SK-N-MC (cell line): ENCODE results near the gene AHCYL1.
"Not testable (repeated sequence)": the region's sequence is repeated elsewhere in the genome, so short reads cannot be mapped to it uniquely, and the experiment has no call there.

Experiments
- DNase-seq: peaks from one replicate; pipeline ENCODE4 v3.0.0-alpha.2; 2011; ENCODE audit warnings: low read depth, low spot score
- H3K27ac ChIP-seq: fragments of 200-600 bp; sonication (generic); 2 replicates; pipeline ENCODE4 v1.5.1; 2016; ENCODE audit warnings: mixed run types
- H3K36me3 ChIP-seq: fragments of 200-600 bp; sonication (generic); 2 replicates; pipeline ENCODE4 v1.6.1; 2017; ENCODE audit warnings: antibody characterized with exemption, low read length, mixed read lengths; ENCODE audit not compliant: insufficient read depth
- H3K4me3 ChIP-seq: fragments of 200-600 bp; sonication (generic); 2 replicates; pipeline ENCODE4 v1.5.1; 2016
- H3K9ac ChIP-seq: fragments of 200-600 bp; sonication (generic); 2 replicates; pipeline ENCODE4 v1.8.0; 2017; ENCODE audit warnings: mixed run types, mixed read lengths; ENCODE audit not compliant: insufficient read length
- H3K9me3 ChIP-seq: fragments of 200-600 bp; sonication (generic); 2 replicates; pipeline ENCODE4 v1.6.1; 2017; ENCODE audit warnings: low read depth, mild to moderate bottlenecking, antibody characterized with exemption, low read length, moderate library complexity, mixed read lengths
- EZH2 ChIP-seq: fragments of 200-600 bp; sonication (generic); IDR thresholded peaks from one replicate; pipeline ENCODE4 v1.6.1; 2017; ENCODE audit warnings: antibody characterized with exemption
- FOXP2 ChIP-seq: optimal IDR thresholded peaks from 2 replicates; pipeline ENCODE3; 2011; ENCODE audit warnings: mild to moderate bottlenecking, moderate library complexity; ENCODE audit not compliant: insufficient read depth; ENCODE audit errors: extremely low read length, control extremely low read depth
- POLR2AphosphoS5 ChIP-seq: IDR thresholded peaks from 2 replicates; pipeline ENCODE4 v1.6.1; 2012; ENCODE audit warnings: mild to moderate bottlenecking, low read depth, low read length, borderline replicate concordance

AHCYL1 gene

GRCh38 chr1:109950038-109950437, 34.5 kb upstream of the AHCYL1 start:
- Histone ChIP-seq H3K36me3 (no peaks in the 10 kb centered on the region), H3K4me3 (no peak overlapping the region), H3K27ac (no peak overlapping the region), H3K9me3 (no peaks in the 10 kb centered on the region), H3K9ac (no peak overlapping the region)
- DNase-seq, result no peak
- TF ChIP-seq FOXP2 (no peak), POLR2AphosphoS5 (no peak), EZH2 (no peak)

- no peak for DNase-seq
- H3K9me3 ChIP-seq, result no peaks in the 10 kb centered on the region
- peak overlapping the region; percentile 58; the same call in 1 of the 2 replicates for H3K27ac ChIP-seq
- TF ChIP-seq POLR2AphosphoS5, result no peak
- TF ChIP-seq FOXP2, result no peak
- TF ChIP-seq EZH2, result no peak
- no peaks in the 10 kb centered on the region for H3K36me3 ChIP-seq
- H3K4me3 ChIP-seq, result no peak overlapping the region
- no peak overlapping the region for H3K9ac ChIP-seq
Measured at GRCh38 chr1:109950509-109950908, 34.1 kb upstream of the AHCYL1 start.

- not testable (repeated sequence) for H3K27ac ChIP-seq
Measured at GRCh38 chr1:109951501-109951900, 33.1 kb upstream of the AHCYL1 start.

GRCh38 chr1:109954041-109954512, 30.5 kb upstream of the AHCYL1 start:
- H3K4me3 ChIP-seq, result no peak overlapping the region
- H3K27ac ChIP-seq, result peak overlapping the region; percentile 70; the same call in 1 of the 2 replicates
- H3K9me3 ChIP-seq, result no peaks in the 10 kb centered on the region
- H3K9ac ChIP-seq, result no peak overlapping the region
- DNase-seq, result no peak
- TF ChIP-seq POLR2AphosphoS5, result no peak
- no peak for TF ChIP-seq EZH2
- TF ChIP-seq FOXP2, result no peak
- no peaks in the 10 kb centered on the region for H3K36me3 ChIP-seq

More at GRCh38 chr1:109951501-109951900, 33.1 kb upstream of the AHCYL1 start:
- not testable (repeated sequence) for H3K9me3 ChIP-seq, H3K4me3 ChIP-seq, DNase-seq, H3K9ac ChIP-seq, H3K36me3 ChIP-seq

- H3K4me3 ChIP-seq, result 0 out of 2 replicates have a peak overlapping the region, but pooled peaks have one; percentile 40
- no peak for DNase-seq
- peak overlapping the region; percentile 6 for H3K9ac ChIP-seq
- no peaks in the 10 kb centered on the region for H3K9me3 ChIP-seq
- H3K36me3 ChIP-seq, result no peaks in the 10 kb centered on the region
- TF ChIP-seq EZH2 (no peak), POLR2AphosphoS5 (no peak), FOXP2 (no peak)
- peak overlapping the region; percentile 77 for H3K27ac ChIP-seq
Measured at GRCh38 chr1:109959632-109959973, 25.0 kb upstream of the AHCYL1 start.

GRCh38 chr1:109959974-109960744, 24.4 kb upstream of the AHCYL1 start:
- H3K9ac ChIP-seq, result peak overlapping the region; percentile 7
- peak overlapping the region; percentile 77 for H3K27ac ChIP-seq
- DNase-seq, result no peak
- no peaks in the 10 kb centered on the region for H3K9me3 ChIP-seq
- no peak for TF ChIP-seq FOXP2
- no peak for TF ChIP-seq EZH2
- no peak for TF ChIP-seq POLR2AphosphoS5
- H3K36me3 ChIP-seq, result no peaks in the 10 kb centered on the region
- H3K4me3 ChIP-seq, result peak overlapping the region; percentile 40

GRCh38 chr1:109960745-109961094, 23.8 kb upstream of the AHCYL1 start:
- Histone ChIP-seq H3K9ac (peak overlapping the region; percentile 7), H3K36me3 (no peaks in the 10 kb centered on the region), H3K27ac (peak overlapping the region; percentile 77), H3K9me3 (no peaks in the 10 kb centered on the region), H3K4me3 (0 out of 2 replicates have a peak overlapping the region, but pooled peaks have one; percentile 40)
- DNase-seq, result no peak
- TF ChIP-seq EZH2 (no peak), POLR2AphosphoS5 (no peak)

GRCh38 chr1:109963864-109964263, 20.7 kb upstream of the AHCYL1 start:
- no peaks in the 10 kb centered on the region for H3K36me3 ChIP-seq
- no peaks in the 10 kb centered on the region for H3K9me3 ChIP-seq

GRCh38 chr1:109969146-109969829, 15.3 kb upstream of the AHCYL1 start:
- H3K27ac ChIP-seq, result peak overlapping the region; percentile 70
- no peaks in the 10 kb centered on the region for H3K36me3 ChIP-seq
- TF ChIP-seq FOXP2 (no peak), EZH2 (no peak), POLR2AphosphoS5 (no peak)
- H3K4me3 ChIP-seq, result no peak overlapping the region
- H3K9me3 ChIP-seq, result no peaks in the 10 kb centered on the region
- H3K9ac ChIP-seq, result no peak overlapping the region
- DNase-seq, result no peak

More at GRCh38 chr1:109963864-109964263, 20.7 kb upstream of the AHCYL1 start:
- TF ChIP-seq FOXP2 (no peak), POLR2AphosphoS5 (no peak), EZH2 (no peak)
- DNase-seq, result no peak
- no peak overlapping the region for H3K27ac ChIP-seq
- H3K9ac ChIP-seq, result no peak overlapping the region
- H3K4me3 ChIP-seq, result no peak overlapping the region
